Measurements from ENCODE around the gene ANKRD39. TPM values are rescaled to one million over a fixed set of nuclear protein-coding genes. Genes with fewer than 3 reads are reported as not detected.
A peak's percentile ranks its signal among the peaks of the same experiment; 100 is the strongest.

Gene ANKRD39
- total RNA-seq, 1 donor, result 5.1 TPM

GRCh38 chr2:96861074-96861473 lies 3.3 kb upstream of the ANKRD39 start:
- Histone ChIP-seq H3K4me3 (ENCODE audit: insufficient read depth, low read length) (no peak overlapping the region), H3K9me3 (ENCODE audit: low read depth, low read length) (no peaks in the 10 kb centered on the region), H3K36me3 (ENCODE audit: insufficient read depth, low read length) (peaks cover 57% of the 10 kb centered on the region), H3K27me3 (ENCODE audit: insufficient read depth, low read length) (no peaks in the 10 kb centered on the region), H3K4me2 (ENCODE audit: insufficient read depth, low read length) (no peak overlapping the region), H3K27ac (ENCODE audit: low read depth, low read length) (no peak overlapping the region), H3K79me2 (ENCODE audit: insufficient read depth, low read length) (peaks cover 27% of the 10 kb centered on the region), H3K4me1 (ENCODE audit: insufficient read depth, low read length) (peaks cover 20% of the 10 kb centered on the region), H4K20me1 (ENCODE audit: insufficient read depth, low read length) (peaks cover 40% of the 10 kb centered on the region), H2AFZ (ENCODE audit: low read length) (no peak overlapping the region)
- DNase-seq (ENCODE audit: insufficient read length, low spot score, missing footprints), result peak; percentile 73
- TF ChIP-seq CTCF (IDR thresholded peaks at IDR 0.05; ENCODE audit: extremely low read depth, low read depth, low read length), result no peak

GRCh38 chr2:96860065-96861029 lies 2.5 kb upstream of the ANKRD39 start:
- Histone ChIP-seq H3K4me1 (ENCODE audit: insufficient read depth, low read length) (peaks cover 20% of the 10 kb centered on the region), H3K4me2 (ENCODE audit: insufficient read depth, low read length) (no peak overlapping the region), H3K27ac (ENCODE audit: low read depth, low read length) (no peak overlapping the region), H4K20me1 (ENCODE audit: insufficient read depth, low read length) (peaks cover 33% of the 10 kb centered on the region), H3K9me3 (ENCODE audit: low read depth, low read length) (no peaks in the 10 kb centered on the region), H3K4me3 (ENCODE audit: insufficient read depth, low read length) (no peak overlapping the region), H3K36me3 (ENCODE audit: insufficient read depth, low read length) (peaks cover 49% of the 10 kb centered on the region), H2AFZ (ENCODE audit: low read length) (no peak overlapping the region), H3K27me3 (ENCODE audit: insufficient read depth, low read length) (no peaks in the 10 kb centered on the region), H3K79me2 (ENCODE audit: insufficient read depth, low read length) (peaks cover 24% of the 10 kb centered on the region)
- no peak for TF ChIP-seq CTCF (IDR thresholded peaks at IDR 0.05; ENCODE audit: extremely low read depth, low read depth, low read length)
- peak; percentile 64 for DNase-seq (ENCODE audit: insufficient read length, low spot score, missing footprints)

- Histone ChIP-seq H3K36me3 (ENCODE audit: insufficient read depth, low read length) (peaks cover 43% of the 10 kb centered on the region), H3K4me1 (ENCODE audit: insufficient read depth, low read length) (peaks cover 20% of the 10 kb centered on the region), H3K4me3 (ENCODE audit: insufficient read depth, low read length) (no peak overlapping the region), H3K9me3 (ENCODE audit: low read depth, low read length) (no peaks in the 10 kb centered on the region), H3K27me3 (ENCODE audit: insufficient read depth, low read length) (no peaks in the 10 kb centered on the region), H3K27ac (ENCODE audit: low read depth, low read length) (no peak overlapping the region), H4K20me1 (ENCODE audit: insufficient read depth, low read length) (peaks cover 26% of the 10 kb centered on the region), H2AFZ (ENCODE audit: low read length) (no peak overlapping the region), H3K4me2 (ENCODE audit: insufficient read depth, low read length) (no peak overlapping the region), H3K79me2 (ENCODE audit: insufficient read depth, low read length) (peaks cover 25% of the 10 kb centered on the region)
- no peak for TF ChIP-seq CTCF (IDR thresholded peaks at IDR 0.05; ENCODE audit: extremely low read depth, low read depth, low read length)
- DNase-seq (ENCODE audit: insufficient read length, low spot score, missing footprints), result no peak
Measured at GRCh38 chr2:96859681-96860064, 1.9 kb upstream of the ANKRD39 start.

- Histone ChIP-seq H4K20me1 (ENCODE audit: insufficient read depth, low read length) (peaks cover 22% of the 10 kb centered on the region), H3K4me2 (ENCODE audit: insufficient read depth, low read length) (peak overlapping the region; percentile 80), H2AFZ (ENCODE audit: low read length) (no peak overlapping the region), H3K27me3 (ENCODE audit: insufficient read depth, low read length) (no peaks in the 10 kb centered on the region), H3K4me3 (ENCODE audit: insufficient read depth, low read length) (peak overlapping the region; percentile 87), H3K27ac (ENCODE audit: low read depth, low read length) (no peak overlapping the region), H3K9me3 (ENCODE audit: low read depth, low read length) (no peaks in the 10 kb centered on the region), H3K36me3 (ENCODE audit: insufficient read depth, low read length) (peaks cover 38% of the 10 kb centered on the region), H3K79me2 (ENCODE audit: insufficient read depth, low read length) (peaks cover 23% of the 10 kb centered on the region), H3K4me1 (ENCODE audit: insufficient read depth, low read length) (peaks cover 20% of the 10 kb centered on the region)
- peak; percentile 50 for DNase-seq (ENCODE audit: insufficient read length, low spot score, missing footprints)
- TF ChIP-seq CTCF (IDR thresholded peaks at IDR 0.05; ENCODE audit: extremely low read depth, low read depth, low read length), result no peak
Measured at GRCh38 chr2:96859099-96859649, 1.4 kb upstream of the ANKRD39 start.

Measured in osteoblast (primary cell).